ENCODE data around the gene FOXO3. TPM values are rescaled to one million over a fixed set of nuclear protein-coding genes. Genes with fewer than 3 reads are reported as not detected.

FOXO3 gene
- total and polyA plus RNA-seq, 4 donors, result 11.0 to 89.6 (median 44.1) TPM

DNA sequence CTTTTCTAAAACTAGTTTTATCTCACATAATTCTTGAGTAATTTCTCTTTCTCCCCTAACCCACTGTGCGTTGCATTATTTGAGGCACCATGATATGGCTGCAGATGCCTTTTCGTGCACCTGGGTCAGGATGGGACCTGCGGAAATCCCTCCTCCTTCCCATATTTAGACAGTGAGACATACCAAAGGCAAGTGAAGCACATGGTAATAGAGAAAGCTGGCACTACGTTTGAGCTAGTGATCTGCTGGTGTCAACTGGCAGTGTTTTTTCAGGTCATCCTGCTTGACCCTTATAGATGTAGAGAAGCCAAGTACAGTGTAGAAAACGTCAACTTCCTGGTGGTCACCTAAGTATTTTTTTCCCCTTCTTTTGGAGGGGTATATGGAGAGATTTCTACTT, 71.7 kb downstream of the FOXO3 start:
- Histone ChIP-seq H3K27me3 (ENCODE audit: control insufficient read depth in 1 of 2, insufficient read depth in 2 of 2, low read length in 1 of 2) (no peaks in the 10 kb centered on the region), H3K27ac (ENCODE audit: low read depth in 1 of 2, low read length in 2 of 2) (no peak overlapping the region), H3K4me1 (ENCODE audit: control insufficient read depth in 1 of 2, insufficient read depth in 2 of 2, low read length in 2 of 2) (peaks cover 8 to 15% of the 10 kb centered on the region in 2 donors), H3K9me3 (ENCODE audit: control insufficient read depth, low read length) (no peaks in the 10 kb centered on the region), H3K4me3 (ENCODE audit: low read length in 2 of 2) (no peak overlapping the region), H3K36me3 (ENCODE audit: control insufficient read depth in 1 of 2, insufficient read depth in 2 of 2, low read length in 1 of 2) (no peaks in the 10 kb centered on the region)
- 64 to 69% methylated on average over 5 of the region's 5 CpGs for WGBS, 2 donors
- DNase-seq, result no peak
- intact Hi-C loops (cut with DNase I), result no loop called here
- ATAC-seq (ENCODE audit: low FRiP score), result no peak

DNA sequence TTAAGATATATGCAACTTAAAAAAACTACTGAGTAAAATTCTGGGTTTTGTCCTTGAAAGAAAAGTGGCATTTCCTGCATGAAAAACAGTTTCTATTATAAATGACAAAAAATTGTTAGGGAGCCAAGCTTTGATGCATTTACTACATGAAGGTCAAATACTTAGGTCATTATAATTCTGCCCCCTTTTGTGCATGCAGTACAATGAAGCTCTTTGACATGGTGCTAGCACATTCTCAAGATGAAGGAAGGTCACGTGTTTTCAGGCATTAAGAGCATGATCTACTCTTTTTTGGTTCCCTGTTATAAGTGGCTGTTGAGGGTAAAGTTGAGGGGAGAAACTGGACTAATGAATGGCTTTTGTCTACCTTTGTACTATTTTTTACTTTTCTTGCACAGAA, 72.7 kb downstream of the FOXO3 start:
- intact Hi-C loops (cut with DNase I), result no loop called here
- 85 to 96% methylated on average over 1 of the region's 1 CpG for WGBS, 2 donors
- Histone ChIP-seq H3K27ac (ENCODE audit: low read depth in 1 of 2, low read length in 2 of 2) (no peak overlapping the region), H3K4me3 (ENCODE audit: low read length in 2 of 2) (no peak overlapping the region), H3K36me3 (ENCODE audit: control insufficient read depth in 1 of 2, insufficient read depth in 2 of 2, low read length in 1 of 2) (no peaks in the 10 kb centered on the region), H3K4me1 (ENCODE audit: control insufficient read depth in 1 of 2, insufficient read depth in 2 of 2, low read length in 2 of 2) (peaks cover 8 to 15% of the 10 kb centered on the region in 2 donors), H3K9me3 (ENCODE audit: control insufficient read depth, low read length) (no peaks in the 10 kb centered on the region), H3K27me3 (ENCODE audit: control insufficient read depth in 1 of 2, insufficient read depth in 2 of 2, low read length in 1 of 2) (no peaks in the 10 kb centered on the region)
- DNase-seq (no peak), ATAC-seq (ENCODE audit: low FRiP score) (no peak)

DNA sequence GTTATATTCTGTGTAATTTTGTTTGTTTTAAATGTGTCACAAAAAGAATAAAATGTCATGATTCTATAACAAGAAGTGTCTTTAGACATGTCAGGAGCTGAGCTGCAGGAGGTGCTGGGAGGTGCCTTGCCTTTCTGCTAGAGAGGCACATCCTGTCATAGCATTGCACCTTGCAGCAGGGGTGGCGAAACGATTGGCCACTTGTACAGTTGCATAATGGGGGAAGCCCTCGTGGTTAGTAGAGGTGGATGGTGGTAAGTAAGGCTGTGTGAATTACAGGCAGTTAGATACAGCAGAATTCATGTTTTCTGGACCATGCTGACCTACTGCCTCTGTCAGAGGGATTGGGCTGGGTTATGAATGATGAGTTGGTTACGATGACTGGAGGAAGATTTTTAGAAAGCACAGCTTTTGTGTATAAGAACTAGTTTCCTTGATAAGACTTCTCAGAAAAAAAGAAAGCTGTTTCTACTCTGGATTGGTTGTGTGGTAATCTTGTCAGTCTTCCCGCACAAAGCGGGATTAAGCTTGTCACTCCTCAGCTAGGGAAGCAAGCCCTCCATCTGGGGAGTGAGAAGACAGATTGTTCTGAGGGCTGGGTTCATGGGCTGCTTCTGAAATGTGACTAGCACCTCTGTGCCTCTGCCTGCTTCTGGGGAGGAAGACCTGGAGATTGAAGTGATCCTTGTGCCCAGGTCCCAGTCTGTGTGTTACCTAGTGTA, 74.9 kb downstream of the FOXO3 start:
- Histone ChIP-seq H3K4me1 (ENCODE audit: control insufficient read depth in 1 of 2, insufficient read depth in 2 of 2, low read length in 2 of 2) (peaks cover 7 to 8% of the 10 kb centered on the region in 2 donors), H3K36me3 (ENCODE audit: control insufficient read depth in 1 of 2, insufficient read depth in 2 of 2, low read length in 1 of 2) (no peaks in the 10 kb centered on the region), H3K4me3 (ENCODE audit: low read length in 2 of 2) (no peak overlapping the region), H3K27me3 (ENCODE audit: control insufficient read depth in 1 of 2, insufficient read depth in 2 of 2, low read length in 1 of 2) (no peaks in the 10 kb centered on the region), H3K27ac (ENCODE audit: low read depth in 1 of 2, low read length in 2 of 2) (no peak overlapping the region), H3K9me3 (ENCODE audit: control insufficient read depth, low read length) (no peaks in the 10 kb centered on the region)
- 89% methylated on average over 6 of the region's 6 CpGs for WGBS, 2 donors
- DNase-seq (no peak), ATAC-seq (ENCODE audit: low FRiP score) (no peak)
- intact Hi-C loops (cut with DNase I), result no loop called here

GRCh38 chr6:108637963-108638362, 77.2 kb downstream of the FOXO3 start:
- WGBS, 2 donors, result 99 to 100% methylated on average over 1 of the region's 1 CpG
- intact Hi-C loops (cut with DNase I), result no loop called here
- Histone ChIP-seq H3K36me3 (ENCODE audit: control insufficient read depth in 1 of 2, insufficient read depth in 2 of 2, low read length in 1 of 2) (no peaks in the 10 kb centered on the region), H3K27me3 (ENCODE audit: control insufficient read depth in 1 of 2, insufficient read depth in 2 of 2, low read length in 1 of 2) (no peaks in the 10 kb centered on the region), H3K4me3 (ENCODE audit: low read length in 2 of 2) (no peak overlapping the region), H3K9me3 (ENCODE audit: control insufficient read depth, low read length) (no peaks in the 10 kb centered on the region), H3K27ac (ENCODE audit: low read depth in 1 of 2, low read length in 2 of 2) (no peak overlapping the region), H3K4me1 (ENCODE audit: control insufficient read depth in 1 of 2, insufficient read depth in 2 of 2, low read length in 2 of 2) (peaks cover 6 to 8% of the 10 kb centered on the region in 2 donors)
- no peak for DNase-seq
- no peak for ATAC-seq (ENCODE audit: low FRiP score)

- H3K27ac ChIP-seq (ENCODE audit: low read depth in 1 of 2, low read length in 2 of 2), result no peak overlapping the region
- WGBS, 2 donors, result 93 to 95% methylated on average over 2 of the region's 2 CpGs
- intact Hi-C loops (cut with DNase I), result no loop called here
- H3K9me3 ChIP-seq (ENCODE audit: control insufficient read depth, low read length), result no peaks in the 10 kb centered on the region
- H3K36me3 ChIP-seq (ENCODE audit: control insufficient read depth in 1 of 2, insufficient read depth in 2 of 2, low read length in 1 of 2), result no peaks in the 10 kb centered on the region
- H3K4me1 ChIP-seq (ENCODE audit: control insufficient read depth in 1 of 2, insufficient read depth in 2 of 2, low read length in 2 of 2), result peaks cover 5 to 10% of the 10 kb centered on the region in 2 donors
- ATAC-seq (ENCODE audit: low FRiP score) (no peak), DNase-seq (no peak)
- no peaks in the 10 kb centered on the region for H3K27me3 ChIP-seq (ENCODE audit: control insufficient read depth in 1 of 2, insufficient read depth in 2 of 2, low read length in 1 of 2)
- no peak overlapping the region for H3K4me3 ChIP-seq (ENCODE audit: low read length in 2 of 2)
These were observed 78.3 kb downstream of the FOXO3 start for GRCh38 chr6:108638993-108639392.

- WGBS, 2 donors, result 87 to 88% methylated on average over 2 of the region's 2 CpGs
- no peaks in the 10 kb centered on the region for H3K36me3 ChIP-seq (ENCODE audit: control insufficient read depth in 1 of 2, insufficient read depth in 2 of 2, low read length in 1 of 2)
- H3K9me3 ChIP-seq (ENCODE audit: control insufficient read depth, low read length), result no peaks in the 10 kb centered on the region
- H3K27me3 ChIP-seq (ENCODE audit: control insufficient read depth in 1 of 2, insufficient read depth in 2 of 2, low read length in 1 of 2), result no peaks in the 10 kb centered on the region
- H3K4me1 ChIP-seq (ENCODE audit: control insufficient read depth in 1 of 2, insufficient read depth in 2 of 2, low read length in 2 of 2), result peaks cover 4 to 8% of the 10 kb centered on the region in 2 donors
- ATAC-seq (ENCODE audit: low FRiP score) (no peak), DNase-seq (no peak)
- intact Hi-C loops (cut with DNase I), result no loop called here
- no peak overlapping the region for H3K4me3 ChIP-seq (ENCODE audit: low read length in 2 of 2)
- no peak overlapping the region for H3K27ac ChIP-seq (ENCODE audit: low read depth in 1 of 2, low read length in 2 of 2)
These were observed 79.4 kb downstream of the FOXO3 start for GRCh38 chr6:108640104-108640503.

DNA sequence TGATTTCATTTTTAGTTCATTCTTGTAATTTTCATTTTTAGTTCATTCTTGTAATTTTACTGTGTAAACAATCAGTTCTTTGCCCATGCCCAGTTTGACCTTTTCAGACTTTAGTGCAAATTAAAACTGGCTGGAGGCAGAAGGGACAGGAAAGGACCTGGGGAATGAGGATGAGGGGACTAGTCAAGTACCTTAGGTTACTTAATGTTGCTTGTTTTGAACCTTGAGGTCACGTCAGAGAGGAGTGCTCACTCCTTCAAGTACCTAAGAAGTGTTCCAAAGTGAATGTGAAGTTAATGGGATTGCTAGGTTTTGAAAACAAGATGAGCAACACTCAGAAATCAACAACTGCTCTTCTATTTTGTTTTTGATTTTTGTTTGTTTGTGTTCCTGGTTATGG, 82.5 kb downstream of the FOXO3 start:
- intact Hi-C loops (cut with DNase I), result no loop called here
- 76 to 86% methylated on average over 1 of the region's 1 CpG for WGBS, 2 donors
- Histone ChIP-seq H3K36me3 (ENCODE audit: control insufficient read depth in 1 of 2, insufficient read depth in 2 of 2, low read length in 1 of 2) (no peaks in the 10 kb centered on the region), H3K4me3 (ENCODE audit: low read length in 2 of 2) (no peak overlapping the region), H3K4me1 (ENCODE audit: control insufficient read depth in 1 of 2, insufficient read depth in 2 of 2, low read length in 2 of 2) (peaks cover 2 to 14% of the 10 kb centered on the region in 2 donors), H3K27ac (ENCODE audit: low read depth in 1 of 2, low read length in 2 of 2) (no peak overlapping the region), H3K27me3 (ENCODE audit: control insufficient read depth in 1 of 2, insufficient read depth in 2 of 2, low read length in 1 of 2) (no peaks in the 10 kb centered on the region), H3K9me3 (ENCODE audit: control insufficient read depth, low read length) (no peaks in the 10 kb centered on the region)
- DNase-seq, result no peak
- no peak for ATAC-seq (ENCODE audit: low FRiP score)

GRCh38 chr6:108644252-108644651, 83.5 kb downstream of the FOXO3 start:
- H3K4me1 ChIP-seq (ENCODE audit: control insufficient read depth in 1 of 2, insufficient read depth in 2 of 2, low read length in 2 of 2), result peaks cover 5 to 14% of the 10 kb centered on the region in 2 donors
- intact Hi-C loops (cut with DNase I), result no loop called here

DNA sequence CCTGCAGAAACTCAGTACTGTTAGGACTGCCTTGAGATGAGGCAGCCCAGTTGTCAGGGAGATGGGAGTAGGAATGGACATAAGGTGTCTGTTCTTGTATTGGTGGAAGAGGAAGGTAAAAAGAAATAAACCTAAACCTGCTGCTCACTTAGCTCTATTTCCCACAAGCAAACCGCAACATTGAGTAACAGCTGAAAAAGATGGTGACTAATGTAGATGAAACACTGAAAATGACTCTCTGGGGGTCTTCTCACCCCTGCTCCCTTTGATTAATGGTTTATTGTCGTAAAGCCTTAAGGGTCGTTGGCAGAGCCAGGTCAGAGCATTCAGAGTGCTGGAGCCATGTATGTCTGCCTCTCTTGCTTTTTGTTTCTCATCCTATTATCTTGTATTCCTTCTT, 87.5 kb downstream of the FOXO3 start:
- 80 to 83% methylated on average over 3 of the region's 3 CpGs for WGBS, 2 donors
- H3K4me1 ChIP-seq (ENCODE audit: control insufficient read depth in 1 of 2, insufficient read depth in 2 of 2, low read length in 2 of 2), result peaks cover 7 to 31% of the 10 kb centered on the region in 2 donors
- no peaks in the 10 kb centered on the region for H3K36me3 ChIP-seq (ENCODE audit: control insufficient read depth in 1 of 2, insufficient read depth in 2 of 2, low read length in 1 of 2)
- intact Hi-C loops (cut with DNase I), result no loop called here
- ATAC-seq (ENCODE audit: low FRiP score) (no peak), DNase-seq (no peak)
- no peaks in the 10 kb centered on the region for H3K9me3 ChIP-seq (ENCODE audit: control insufficient read depth, low read length)
- no peaks in the 10 kb centered on the region for H3K27me3 ChIP-seq (ENCODE audit: control insufficient read depth in 1 of 2, insufficient read depth in 2 of 2, low read length in 1 of 2)
- peak overlapping the region in 1 of 2 donors; percentile 11 for H3K27ac ChIP-seq (ENCODE audit: low read depth in 1 of 2, low read length in 2 of 2)
- H3K4me3 ChIP-seq (ENCODE audit: low read length in 2 of 2), result no peak overlapping the region

More at GRCh38 chr6:108644252-108644651, 83.5 kb downstream of the FOXO3 start:
- H3K4me3 ChIP-seq (ENCODE audit: low read length in 2 of 2), result no peak overlapping the region
- no peaks in the 10 kb centered on the region for H3K9me3 ChIP-seq (ENCODE audit: control insufficient read depth, low read length)
- peak; percentile 13 for ATAC-seq (ENCODE audit: low FRiP score)
- no peaks in the 10 kb centered on the region for H3K27me3 ChIP-seq (ENCODE audit: control insufficient read depth in 1 of 2, insufficient read depth in 2 of 2, low read length in 1 of 2)
- no peak overlapping the region for H3K27ac ChIP-seq (ENCODE audit: low read depth in 1 of 2, low read length in 2 of 2)
- DNase-seq, result no peak
- 75 to 85% methylated on average over 4 of the region's 4 CpGs for WGBS, 2 donors
- no peaks in the 10 kb centered on the region for H3K36me3 ChIP-seq (ENCODE audit: control insufficient read depth in 1 of 2, insufficient read depth in 2 of 2, low read length in 1 of 2)
